Kidney capillary endothelial cell (primary cell): ENCODE data around the gene CCDC126.
A peak's percentile ranks its signal among the peaks of the same experiment; 100 is the strongest.
"Not testable (repeated sequence)": the region's sequence is repeated elsewhere in the genome, so short reads cannot be mapped to it uniquely, and the experiment has no call there.

Source experiments
- DNase-seq: peaks from one replicate; pipeline ENCODE4 v3.0.0-alpha.2; 2018; ENCODE audit warnings: low spot score

The CCDC126 gene

GRCh38 chr7:23597094-23598091 lies at the start of gene CCDC126:
Gene CCDC126 (plus strand): TSS chr7:23597382. CDS start chr7:23611316, 13,934 bp downstream.
- peak; percentile 79 for DNase-seq

- DNase-seq, result no peak
These were observed 49.5 kb upstream of the CCDC126 start for GRCh38 chr7:23547662-23548061.

GRCh38 chr7:23558303-23558702 lies 38.9 kb upstream of the CCDC126 start:
- no peak for DNase-seq

GRCh38 chr7:23570592-23571200 lies 26.5 kb upstream of the CCDC126 start:
- DNase-seq, result peak; percentile 63

- DNase-seq, result not testable (repeated sequence)
These were observed 15.2 kb upstream of the CCDC126 start for GRCh38 chr7:23581975-23582374.

GRCh38 chr7:23585304-23585703 lies 11.9 kb upstream of the CCDC126 start:
- DNase-seq, result not testable (repeated sequence)

GRCh38 chr7:23586159-23586558 lies 11.0 kb upstream of the CCDC126 start:
- no peak for DNase-seq

- DNase-seq, result no peak
These were observed 6.7 kb upstream of the CCDC126 start for GRCh38 chr7:23590529-23590928.

GRCh38 chr7:23593706-23594105 lies 3.5 kb upstream of the CCDC126 start:
- DNase-seq, result no peak

GRCh38 chr7:23594879-23595604 lies 2.1 kb upstream of the CCDC126 start:
- no peak for DNase-seq

GRCh38 chr7:23598296-23598695 lies 1.1 kb downstream of the CCDC126 start:
- DNase-seq, result no peak

- no peak for DNase-seq
These were observed 3.1 kb downstream of the CCDC126 start for GRCh38 chr7:23600236-23600635.

- DNase-seq, result no peak
These were observed 6.6 kb downstream of the CCDC126 start for GRCh38 chr7:23603632-23604295.

GRCh38 chr7:23604296-23604640 lies 7.1 kb downstream of the CCDC126 start:
- DNase-seq, result no peak

GRCh38 chr7:23607130-23607529 lies 9.9 kb downstream of the CCDC126 start:
- no peak for DNase-seq

- no peak for DNase-seq
These were observed 10.7 kb downstream of the CCDC126 start for GRCh38 chr7:23607866-23608265.

- DNase-seq, result no peak
These were observed 18.1 kb downstream of the CCDC126 start for GRCh38 chr7:23615331-23615730.

GRCh38 chr7:23616593-23616992 lies 19.4 kb downstream of the CCDC126 start:
- DNase-seq, result no peak

GRCh38 chr7:23617482-23617881 lies 20.3 kb downstream of the CCDC126 start:
- no peak for DNase-seq

GRCh38 chr7:23618241-23618640 lies 21.1 kb downstream of the CCDC126 start:
- peak; percentile 35 for DNase-seq

GRCh38 chr7:23619141-23619540 lies 22.0 kb downstream of the CCDC126 start:
- DNase-seq, result no peak

- DNase-seq, result no peak
These were observed 25.3 kb downstream of the CCDC126 start for GRCh38 chr7:23622506-23622925.
